Measurements from ENCODE around the gene NAGPA. TPM values are rescaled to one million over a fixed set of nuclear protein-coding genes. Genes with fewer than 3 reads are reported as not detected.
A peak's percentile ranks its signal among the peaks of the same experiment; 100 is the strongest.

The NAGPA gene
- total and polyA plus RNA-seq, 4 experiments from 2014 or later: 30.7 to 36.8 (median 32.7) TPM

DNA sequence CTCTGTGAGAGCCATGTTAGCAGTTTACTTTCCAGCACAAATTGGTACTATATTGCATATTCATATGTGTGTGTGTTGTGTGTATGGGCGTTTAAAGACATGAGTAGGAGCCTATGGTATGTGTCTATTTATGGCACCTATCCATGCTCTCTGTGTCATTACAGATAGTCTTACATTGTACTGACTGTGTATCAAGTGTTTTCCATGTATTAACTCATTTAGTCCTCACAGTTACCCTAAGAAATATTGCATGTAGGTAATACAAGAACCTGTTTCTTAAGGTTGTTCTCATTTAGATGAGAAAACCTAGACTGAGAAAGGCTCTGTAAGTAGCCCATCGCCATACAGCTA lies 39.5 kb upstream of the NAGPA start:
- POLR2A ChIA-PET (ENCODE audit: partially characterized antibody): no interaction called here
- CTCF ChIA-PET (ENCODE audit: partially characterized antibody): interaction anchor here (1.4 to 2.3 kb wide), 2 partner anchors 9 to 13 kb away, joined by 7 to 10 read pairs; no protein-coding TSS in a partner anchor
- Mint-ChIP-seq H3K4me1 (peaks cover 21 to 35% (median 28%) of the 10 kb centered on the region in 4 donors), H3K4me3 (peak overlapping the region; percentile 15 to 97 (median 93)), H3K27me3 (no peaks in the 10 kb centered on the region), H3K27ac (peak overlapping the region in 6 of 7 donors; percentile 57 to 97 (median 83)), H3K36me3 (peaks cover 8 to 39% of the 10 kb centered on the region in 2 donors), H3K9me3 (no peaks in the 10 kb centered on the region)
- Histone ChIP-seq H3K36me3 (ENCODE audit: insufficient read depth, low read length) (peaks cover 21% of the 10 kb centered on the region), H3K27ac (ENCODE audit: low read depth, low read length) (no peak overlapping the region), H3K4me1 (ENCODE audit: insufficient read depth, low read length) (peaks cover 22% of the 10 kb centered on the region), H3K4me3 (ENCODE audit: low read length in 2 of 2) (no peak overlapping the region), H3K27me3 (ENCODE audit: insufficient read depth, low read length) (no peaks in the 10 kb centered on the region), H3K9me3 (ENCODE audit: control insufficient read depth in 1 of 2, low read length in 2 of 2) (no peaks in the 10 kb centered on the region)
- intact Hi-C loops (cut with micrococcal nuclease): no loop called here
- DNase-seq: no peak

- Mint-ChIP-seq H3K9me3 (no peaks in the 10 kb centered on the region), H3K27me3 (no peaks in the 10 kb centered on the region), H3K4me1 (peaks cover 21 to 35% (median 28%) of the 10 kb centered on the region in 4 donors), H3K36me3 (peaks cover 8 to 33% of the 10 kb centered on the region in 2 donors), H3K4me3 (peak overlapping the region; percentile 93 to 97 (median 94)), H3K27ac (peak overlapping the region; percentile 91 to 98 (median 96))
- Histone ChIP-seq H3K4me1 (ENCODE audit: insufficient read depth, low read length) (peaks cover 22% of the 10 kb centered on the region), H3K4me3 (ENCODE audit: low read length in 2 of 2) (peak overlapping the region; percentile 77 to 79), H3K9me3 (ENCODE audit: control insufficient read depth in 1 of 2, low read length in 2 of 2) (no peaks in the 10 kb centered on the region), H3K27ac (ENCODE audit: low read depth, low read length) (peak overlapping the region; percentile 76), H3K27me3 (ENCODE audit: insufficient read depth, low read length) (no peaks in the 10 kb centered on the region), H3K36me3 (ENCODE audit: insufficient read depth, low read length) (peaks cover 19% of the 10 kb centered on the region)
- intact Hi-C loops (cut with micrococcal nuclease): no loop called here
- ChIA-PET CTCF (ENCODE audit: partially characterized antibody) (interaction anchor here (1.0 to 2.3 kb wide), 3 partner anchors 10 to 14 kb away, joined by 3 to 10 read pairs (median 7); no protein-coding TSS in a partner anchor), POLR2A (ENCODE audit: partially characterized antibody) (interaction anchor here (0.6 to 2.6 kb wide), 7 partner anchors 9 to 304 kb away, joined by 4 to 22 read pairs (median 6); partner anchors contain the start of genes EEF2KMT and NAGPA)
- no peak for DNase-seq
These were observed 38.9 kb upstream of the NAGPA start for GRCh38 chr16:5072334-5073278.

DNA sequence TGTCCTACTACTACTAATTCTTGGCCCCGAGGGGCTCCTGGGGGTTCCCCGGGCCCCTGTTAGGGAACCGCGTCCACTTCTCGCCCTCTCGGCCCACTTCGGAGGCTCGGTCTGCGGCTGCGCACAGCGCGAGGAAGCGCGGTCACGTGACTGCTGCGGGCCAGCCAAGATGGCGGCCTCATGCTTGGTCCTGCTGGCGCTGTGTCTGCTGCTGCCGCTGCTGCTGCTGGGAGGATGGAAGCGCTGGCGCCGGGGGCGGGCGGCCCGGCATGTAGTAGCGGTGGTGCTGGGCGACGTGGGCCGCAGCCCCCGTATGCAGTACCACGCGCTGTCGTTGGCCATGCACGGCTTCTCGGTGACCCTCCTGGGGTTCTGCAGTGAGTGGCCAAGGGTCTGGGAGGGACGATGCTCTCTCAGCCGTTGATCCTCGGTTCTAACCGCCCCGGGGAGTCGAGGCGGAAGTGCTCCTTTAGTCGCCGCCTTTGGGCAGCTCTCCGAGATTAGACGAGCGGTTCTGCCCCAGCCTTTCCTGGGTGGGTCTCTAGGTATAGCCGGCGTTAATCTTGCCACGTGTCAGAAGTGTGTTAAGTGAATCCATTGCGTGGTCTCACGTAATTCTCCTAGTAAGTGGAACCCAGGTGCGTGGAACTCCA lies 38.1 kb upstream of the NAGPA start, which contains the start of gene ALG1:
Gene ALG1, plus strand, starts transcription at position 163 of the 653 bp plus-strand sequence. Its CDS starts 7 bp downstream, at position 170.
- Histone ChIP-seq H3K4me3 (ENCODE audit: low read length in 2 of 2) (peak within 1 kb of the TSS; percentile 77 to 79), H3K27me3 (ENCODE audit: insufficient read depth, low read length) (no peaks in the 10 kb centered on the region), H3K9me3 (ENCODE audit: control insufficient read depth in 1 of 2, low read length in 2 of 2) (no peaks in the 10 kb centered on the region), H3K4me1 (ENCODE audit: insufficient read depth, low read length) (peaks cover 22% of the 10 kb centered on the region), H3K27ac (ENCODE audit: low read depth, low read length) (peak within 1 kb of the TSS; percentile 76), H3K36me3 (ENCODE audit: insufficient read depth, low read length) (peaks cover 15% of the 10 kb centered on the region)
- Mint-ChIP-seq H3K4me3 (peak within 1 kb of the TSS; percentile 93 to 97 (median 94)), H3K27me3 (no peaks in the 10 kb centered on the region), H3K36me3 (peaks cover 8 to 27% of the 10 kb centered on the region in 2 donors), H3K27ac (peak within 1 kb of the TSS; percentile 91 to 98 (median 96)), H3K4me1 (peaks cover 21 to 35% (median 28%) of the 10 kb centered on the region in 4 donors), H3K9me3 (no peaks in the 10 kb centered on the region)
- ChIA-PET CTCF (ENCODE audit: partially characterized antibody) (interaction anchor here (1.0 to 2.3 kb wide), 3 partner anchors 9 to 15 kb away, joined by 3 to 10 read pairs (median 7); no protein-coding TSS in a partner anchor), POLR2A (ENCODE audit: partially characterized antibody) (interaction anchor here (0.6 to 2.6 kb wide), 9 partner anchors 10 to 303 kb away, joined by 3 to 22 read pairs (median 4); partner anchors contain the start of genes EEF2KMT and NAGPA)
- intact Hi-C loops (cut with micrococcal nuclease): loop anchor here (1.0 kb wide), 2 partner anchors 25 to 39 kb away; partner anchors contain the start of genes EEF2KMT and NAGPA
- peak; percentile 87 to 89 (median 87) for DNase-seq

- H3K27ac ChIP-seq (ENCODE audit: low read depth, low read length): peak overlapping the region; percentile 76
- Mint-ChIP-seq H3K36me3 (peaks cover 8 to 27% of the 10 kb centered on the region in 2 donors), H3K9me3 (no peaks in the 10 kb centered on the region), H3K4me3 (peak overlapping the region; percentile 93 to 97 (median 94)), H3K27me3 (no peaks in the 10 kb centered on the region), H3K4me1 (peaks cover 21 to 35% (median 28%) of the 10 kb centered on the region in 4 donors), H3K27ac (peak overlapping the region; percentile 91 to 98 (median 96))
- H3K36me3 ChIP-seq (ENCODE audit: insufficient read depth, low read length): peaks cover 13% of the 10 kb centered on the region
- CTCF ChIA-PET (ENCODE audit: partially characterized antibody): interaction anchor here (1.0 to 2.3 kb wide), 3 partner anchors 9 to 15 kb away, joined by 3 to 7 read pairs (median 3); no protein-coding TSS in a partner anchor
- peak overlapping the region; percentile 77 to 79 for H3K4me3 ChIP-seq (ENCODE audit: low read length in 2 of 2)
- no peak for DNase-seq
- peaks cover 22% of the 10 kb centered on the region for H3K4me1 ChIP-seq (ENCODE audit: insufficient read depth, low read length)
- intact Hi-C loops (cut with micrococcal nuclease): loop anchor here (1.0 kb wide), 2 partner anchors 26 to 38 kb away; partner anchors contain the start of genes EEF2KMT and NAGPA
- H3K27me3 ChIP-seq (ENCODE audit: insufficient read depth, low read length): no peaks in the 10 kb centered on the region
- POLR2A ChIA-PET (ENCODE audit: partially characterized antibody): interaction anchor here (0.9 to 2.6 kb wide), 8 partner anchors 10 to 40 kb away, joined by 3 to 22 read pairs (median 5); partner anchors contain the start of genes EEF2KMT and NAGPA
- no peaks in the 10 kb centered on the region for H3K9me3 ChIP-seq (ENCODE audit: control insufficient read depth in 1 of 2, low read length in 2 of 2)
These were observed 37.6 kb upstream of the NAGPA start for GRCh38 chr16:5071341-5071680.

DNA sequence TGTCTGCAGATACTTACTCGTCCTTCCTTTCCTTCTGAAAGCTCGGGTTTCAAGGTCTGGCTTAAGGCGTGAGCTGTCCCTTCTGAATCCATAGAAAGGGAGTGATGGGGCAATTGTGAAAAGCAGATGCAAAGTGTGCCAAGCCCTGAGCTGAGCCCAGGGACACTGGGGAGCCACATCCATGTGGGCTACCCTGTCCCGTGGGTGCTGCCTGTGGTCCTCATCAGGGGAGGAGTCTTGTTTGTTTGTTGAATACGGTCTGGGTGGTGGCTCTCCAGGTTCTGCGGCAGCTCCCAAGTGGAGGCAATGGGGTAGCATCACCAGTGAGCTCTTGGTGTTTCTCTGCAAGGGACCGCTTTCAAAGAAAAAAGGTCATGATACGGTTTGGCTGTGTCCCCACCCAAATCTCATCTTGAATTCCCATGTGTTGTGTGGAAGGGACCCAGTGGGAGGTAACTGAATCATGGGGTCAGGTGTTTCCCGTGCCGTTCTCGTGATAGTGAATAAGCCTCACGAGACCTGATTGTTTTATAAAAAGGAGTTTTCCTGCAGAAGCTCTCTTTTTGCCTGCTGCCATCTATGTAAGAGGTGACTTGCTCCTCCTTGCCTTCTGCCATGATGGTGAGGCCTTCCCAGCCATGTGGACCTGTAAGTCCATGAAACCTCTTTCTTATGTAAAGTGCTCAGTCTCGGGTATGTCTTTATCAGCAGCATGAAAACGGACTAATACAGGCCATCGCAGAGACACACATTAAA lies 36.9 kb upstream of the NAGPA start:
- Histone ChIP-seq H3K36me3 (ENCODE audit: insufficient read depth, low read length) (peaks cover 6% of the 10 kb centered on the region), H3K4me1 (ENCODE audit: insufficient read depth, low read length) (peaks cover 22% of the 10 kb centered on the region), H3K4me3 (ENCODE audit: low read length in 2 of 2) (peak overlapping the region in 1 of 2 donors; percentile 79), H3K9me3 (ENCODE audit: control insufficient read depth in 1 of 2, low read length in 2 of 2) (no peaks in the 10 kb centered on the region), H3K27me3 (ENCODE audit: insufficient read depth, low read length) (no peaks in the 10 kb centered on the region), H3K27ac (ENCODE audit: low read depth, low read length) (peak overlapping the region; percentile 76)
- H3K4me3 Mint-ChIP-seq: peak overlapping the region in 6 of 8 donors; percentile 3 to 97 (median 94)
- peaks cover 21 to 35% (median 28%) of the 10 kb centered on the region in 4 donors for H3K4me1 Mint-ChIP-seq
- peak overlapping the region; percentile 91 to 98 (median 96) for H3K27ac Mint-ChIP-seq
- CTCF ChIA-PET (ENCODE audit: partially characterized antibody): interaction anchor here (1.3 kb wide), 1 partner anchor 13 kb away, joined by 3 read pairs; no protein-coding TSS in a partner anchor
- no peaks in the 10 kb centered on the region for H3K9me3 Mint-ChIP-seq
- peaks cover 5 to 21% of the 10 kb centered on the region in 2 donors for H3K36me3 Mint-ChIP-seq
- H3K27me3 Mint-ChIP-seq: no peaks in the 10 kb centered on the region
- DNase-seq: no peak
- POLR2A ChIA-PET (ENCODE audit: partially characterized antibody): interaction anchor here (0.9 to 2.6 kb wide), 7 partner anchors 10 to 39 kb away, joined by 3 to 22 read pairs (median 6); partner anchors contain the start of genes EEF2KMT and NAGPA
- intact Hi-C loops (cut with micrococcal nuclease): loop anchor here (1.0 kb wide), 2 partner anchors 27 to 37 kb away; partner anchors contain the start of genes EEF2KMT and NAGPA

GRCh38 chr16:5069854-5070253 lies 36.1 kb upstream of the NAGPA start:
- peaks cover 22% of the 10 kb centered on the region for H3K4me1 ChIP-seq (ENCODE audit: insufficient read depth, low read length)
- peaks cover 0 to 14% of the 10 kb centered on the region in 2 donors for H3K36me3 Mint-ChIP-seq
- H3K4me3 Mint-ChIP-seq: peak overlapping the region in 1 of 8 donors; percentile 7
- no peak for DNase-seq
- peaks cover 21 to 34% (median 26%) of the 10 kb centered on the region in 4 donors for H3K4me1 Mint-ChIP-seq
- H3K27me3 Mint-ChIP-seq: no peaks in the 10 kb centered on the region
- no peaks in the 10 kb centered on the region for H3K9me3 ChIP-seq (ENCODE audit: control insufficient read depth in 1 of 2, low read length in 2 of 2)
- no peaks in the 10 kb centered on the region for H3K9me3 Mint-ChIP-seq
- no peaks in the 10 kb centered on the region for H3K36me3 ChIP-seq (ENCODE audit: insufficient read depth, low read length)
- POLR2A ChIA-PET (ENCODE audit: partially characterized antibody): interaction anchor here (0.6 kb wide), 1 partner anchor 208 kb away, joined by 3 read pairs; no protein-coding TSS in a partner anchor
- CTCF ChIA-PET (ENCODE audit: partially characterized antibody): no interaction called here
- intact Hi-C loops (cut with micrococcal nuclease): no loop called here
- no peak overlapping the region for H3K27ac ChIP-seq (ENCODE audit: low read depth, low read length)
- no peak overlapping the region for H3K4me3 ChIP-seq (ENCODE audit: low read length in 2 of 2)
- peak overlapping the region in 4 of 7 donors; percentile 12 to 50 (median 34) for H3K27ac Mint-ChIP-seq
- no peaks in the 10 kb centered on the region for H3K27me3 ChIP-seq (ENCODE audit: insufficient read depth, low read length)
